PC-3 (cell line): ENCODE results near the gene LDLRAP1.

Experiments
- CTCF ChIP-seq: fragments of 300-600 bp; sonication (generic); conservative IDR thresholded peaks from 2 replicates; pipeline ENCODE4 v1.5.1; 2017; ENCODE audit warnings: antibody characterized with exemption, low read depth, mild to moderate bottlenecking, low read length
- EZH2 ChIP-seq: fragments of 300-600 bp; sonication (generic); IDR thresholded peaks from one replicate; pipeline ENCODE4 v1.6.1; 2017; ENCODE audit warnings: antibody characterized with exemption, mild to moderate bottlenecking, low read length; ENCODE audit not compliant: unreplicated experiment
- EZH2phosphoT487 ChIP-seq: fragments of 300-600 bp; sonication (generic); IDR thresholded peaks from 2 replicates; pipeline ENCODE4 v1.6.1; 2018; ENCODE audit warnings: mild to moderate bottlenecking, antibody characterized with exemption, low read length, borderline replicate concordance

GRCh38 chr1:25562101-25562927 lies 18.9 kb downstream of the LDLRAP1 start:
- TF ChIP-seq CTCF: no peak
- no peak for TF ChIP-seq EZH2
- TF ChIP-seq EZH2phosphoT487: no peak
